Measurements from ENCODE around the gene ZG16B. TPM values are rescaled to one million over a fixed set of nuclear protein-coding genes. Genes with fewer than 3 reads are reported as not detected.

Gene ZG16B
- total RNA-seq, 1 donor from 2014 or later, result 0.27 TPM

DNA sequence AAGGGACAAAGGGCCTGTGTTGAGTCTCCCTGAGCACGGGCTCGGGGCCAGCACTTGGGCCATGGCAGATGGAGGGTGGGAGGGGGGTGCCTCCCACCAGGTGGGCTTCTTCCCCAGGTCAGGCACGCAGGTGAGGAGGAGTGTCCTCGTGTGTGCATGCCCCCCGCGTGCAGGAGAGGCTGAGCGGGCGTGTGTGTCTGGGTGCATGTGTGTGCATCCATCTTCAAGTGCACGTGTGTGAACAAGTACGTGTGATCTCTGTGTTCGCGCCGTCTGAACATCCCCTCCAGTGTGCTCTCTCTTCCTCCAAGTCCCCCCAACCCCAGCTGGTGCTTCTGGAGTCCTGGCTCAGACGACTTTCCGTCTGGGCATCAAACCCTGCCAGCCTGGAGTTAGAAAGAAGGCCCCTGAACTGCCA is 2.7 kb upstream of the ZG16B start:
- intact Hi-C loops (cut with micrococcal nuclease), result no loop called here
- H3K27me3 ChIP-seq (ENCODE audit: low read depth), result peaks cover 74% of the 10 kb centered on the region
- no peaks in the 10 kb centered on the region for H3K9me3 ChIP-seq (replicated peaks)
- DNase-seq, result no peak
- no peak overlapping the region for H3K4me3 ChIP-seq
- H3K27ac ChIP-seq (replicated peaks), result no peak overlapping the region
- H3K4me1 ChIP-seq, result no peaks in the 10 kb centered on the region
- H3K36me3 ChIP-seq, result no peaks in the 10 kb centered on the region
- TF ChIP-seq, protein P1, sequence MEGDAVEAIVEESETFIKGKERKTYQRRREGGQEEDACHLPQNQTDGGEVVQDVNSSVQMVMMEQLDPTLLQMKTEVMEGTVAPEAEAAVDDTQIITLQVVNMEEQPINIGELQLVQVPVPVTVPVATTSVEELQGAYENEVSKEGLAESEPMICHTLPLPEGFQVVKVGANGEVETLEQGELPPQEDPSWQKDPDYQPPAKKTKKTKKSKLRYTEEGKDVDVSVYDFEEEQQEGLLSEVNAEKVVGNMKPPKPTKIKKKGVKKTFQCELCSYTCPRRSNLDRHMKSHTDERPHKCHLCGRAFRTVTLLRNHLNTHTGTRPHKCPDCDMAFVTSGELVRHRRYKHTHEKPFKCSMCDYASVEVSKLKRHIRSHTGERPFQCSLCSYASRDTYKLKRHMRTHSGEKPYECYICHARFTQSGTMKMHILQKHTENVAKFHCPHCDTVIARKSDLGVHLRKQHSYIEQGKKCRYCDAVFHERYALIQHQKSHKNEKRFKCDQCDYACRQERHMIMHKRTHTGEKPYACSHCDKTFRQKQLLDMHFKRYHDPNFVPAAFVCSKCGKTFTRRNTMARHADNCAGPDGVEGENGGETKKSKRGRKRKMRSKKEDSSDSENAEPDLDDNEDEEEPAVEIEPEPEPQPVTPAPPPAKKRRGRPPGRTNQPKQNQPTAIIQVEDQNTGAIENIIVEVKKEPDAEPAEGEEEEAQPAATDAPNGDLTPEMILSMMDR (IDR thresholded peaks at IDR 0.05; ENCODE audit: borderline replicate concordance), result no peak

DNA sequence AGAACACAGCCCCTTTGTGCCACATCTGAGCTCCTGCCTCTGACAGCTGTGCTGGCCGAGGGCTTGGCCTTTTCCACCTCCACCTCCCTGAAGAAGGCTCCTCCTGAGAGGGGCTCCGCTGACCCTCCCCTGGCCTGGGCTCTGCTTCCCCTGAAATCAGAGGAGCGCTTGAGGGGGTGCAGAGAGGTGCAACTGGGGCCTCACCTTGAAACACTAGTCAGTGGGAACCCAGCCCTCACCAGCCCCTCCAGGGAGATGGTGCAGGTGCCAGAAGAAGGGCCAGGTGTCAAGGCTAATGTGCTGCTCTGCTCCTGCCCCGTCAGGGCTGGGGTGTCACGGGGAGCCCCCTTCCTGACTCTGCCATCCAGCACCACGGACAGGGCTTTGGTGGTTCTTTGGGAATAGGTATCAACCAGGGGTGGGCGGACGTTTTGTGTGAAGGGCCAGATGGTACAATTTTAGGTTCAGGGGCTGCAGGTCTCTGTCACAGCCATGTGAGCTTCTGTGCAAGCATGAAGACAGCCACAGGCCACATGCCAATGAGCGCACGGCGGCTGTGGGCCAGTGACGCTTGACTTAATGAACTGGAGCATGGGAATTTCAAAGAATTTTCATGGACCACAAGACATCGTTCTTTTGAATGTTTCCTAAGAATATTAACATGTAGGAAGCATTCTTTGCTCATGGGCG is 2.1 kb upstream of the ZG16B start:
- no peak for DNase-seq
- peaks cover 80% of the 10 kb centered on the region for H3K27me3 ChIP-seq (ENCODE audit: low read depth)
- H3K27ac ChIP-seq (replicated peaks), result no peak overlapping the region
- H3K4me1 ChIP-seq, result no peaks in the 10 kb centered on the region
- no peaks in the 10 kb centered on the region for H3K9me3 ChIP-seq (replicated peaks)
- intact Hi-C loops (cut with micrococcal nuclease), result no loop called here
- H3K4me3 ChIP-seq, result no peak overlapping the region
- H3K36me3 ChIP-seq, result no peaks in the 10 kb centered on the region
- TF ChIP-seq, protein P1 (IDR thresholded peaks at IDR 0.05; ENCODE audit: borderline replicate concordance), result no peak

DNA sequence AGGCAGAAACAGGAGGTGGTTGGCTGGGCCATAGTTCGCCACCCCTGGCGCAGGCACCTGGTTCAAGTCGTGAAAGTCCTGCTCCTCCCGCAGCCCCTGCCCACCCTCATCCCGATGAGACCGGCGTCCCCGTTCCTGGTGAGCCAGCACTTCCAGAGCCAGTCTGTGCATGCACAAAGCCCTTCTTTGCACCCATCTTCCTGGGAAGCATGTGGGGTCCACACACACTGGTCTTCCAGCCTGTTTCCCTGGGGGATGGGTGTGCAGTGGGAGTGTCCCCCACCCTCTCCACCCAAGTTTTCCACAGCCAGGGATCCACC is 1.6 kb upstream of the ZG16B start:
- peaks cover 80% of the 10 kb centered on the region for H3K27me3 ChIP-seq (ENCODE audit: low read depth)

DNA sequence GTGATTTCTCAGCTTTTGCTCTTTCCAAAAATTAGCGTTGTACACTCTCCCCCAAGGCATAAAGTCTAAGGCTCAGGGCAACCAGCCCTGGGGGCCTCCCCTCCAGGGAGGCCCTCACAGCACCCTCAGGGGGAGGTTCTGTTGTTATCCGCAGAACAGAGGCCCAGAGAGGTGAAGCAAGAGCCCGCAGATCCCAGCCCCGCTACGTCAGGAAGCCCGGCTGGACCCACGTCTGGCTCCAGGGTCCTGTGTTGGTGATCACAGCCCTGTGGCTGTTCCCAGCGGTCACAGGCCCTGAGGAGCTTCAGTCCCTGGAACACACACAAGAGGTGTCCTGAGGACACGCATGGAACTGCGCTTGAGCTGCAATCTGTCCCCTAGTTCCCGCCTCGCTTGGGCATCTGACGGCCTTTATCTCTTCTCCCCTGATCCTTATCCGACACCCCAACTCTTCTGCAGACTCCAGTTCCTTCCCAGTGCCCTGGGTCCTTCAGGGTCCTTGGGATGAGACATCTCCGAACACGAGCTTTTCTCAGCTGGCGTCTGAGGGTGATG is 1.1 kb upstream of the ZG16B start:
- Histone ChIP-seq H3K4me1 (no peaks in the 10 kb centered on the region), H3K36me3 (no peaks in the 10 kb centered on the region), H3K27me3 (ENCODE audit: low read depth) (peaks cover 80% of the 10 kb centered on the region), H3K27ac (replicated peaks) (no peak overlapping the region), H3K4me3 (no peak overlapping the region), H3K9me3 (replicated peaks) (no peaks in the 10 kb centered on the region)
- no peak for DNase-seq
- TF ChIP-seq, protein P1 (IDR thresholded peaks at IDR 0.05; ENCODE audit: borderline replicate concordance), result no peak
- intact Hi-C loops (cut with micrococcal nuclease), result no loop called here

More for the DNA sequence above, 1.6 kb upstream of the ZG16B start:
- Histone ChIP-seq H3K4me3 (no peak overlapping the region), H3K9me3 (replicated peaks) (no peaks in the 10 kb centered on the region), H3K4me1 (no peaks in the 10 kb centered on the region), H3K27ac (replicated peaks) (no peak overlapping the region), H3K36me3 (no peaks in the 10 kb centered on the region)
- TF ChIP-seq, protein P1 (IDR thresholded peaks at IDR 0.05; ENCODE audit: borderline replicate concordance), result no peak
- no peak for DNase-seq
- intact Hi-C loops (cut with micrococcal nuclease), result no loop called here

DNA sequence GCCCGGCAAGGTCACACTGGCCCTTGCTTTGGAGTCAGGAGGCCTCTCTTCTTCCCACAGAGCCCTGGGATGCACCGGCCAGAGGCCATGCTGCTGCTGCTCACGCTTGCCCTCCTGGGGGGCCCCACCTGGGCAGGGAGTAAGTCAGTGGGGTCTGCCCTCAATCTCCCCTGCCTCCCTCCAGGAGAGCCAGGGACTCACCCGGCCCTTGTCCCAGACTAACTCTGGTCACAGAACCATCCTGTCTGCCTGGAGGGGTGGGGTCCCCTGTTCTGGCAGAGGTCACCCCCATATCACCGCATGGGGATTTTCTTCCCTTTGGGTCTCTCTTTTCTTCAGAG is 222 bp downstream of the ZG16B start:
- TF ChIP-seq, protein P1 (IDR thresholded peaks at IDR 0.05; ENCODE audit: borderline replicate concordance), result no peak
- DNase-seq, result no peak
- no peaks in the 10 kb centered on the region for H3K9me3 ChIP-seq (replicated peaks)
- no peak overlapping the region for H3K27ac ChIP-seq (replicated peaks)
- peaks cover 74% of the 10 kb centered on the region for H3K27me3 ChIP-seq (ENCODE audit: low read depth)
- H3K4me1 ChIP-seq, result no peaks in the 10 kb centered on the region
- no peaks in the 10 kb centered on the region for H3K36me3 ChIP-seq
- H3K4me3 ChIP-seq, result no peak overlapping the region
- intact Hi-C loops (cut with micrococcal nuclease), result no loop called here
